Activated CD4-positive, alpha-beta memory T cell treated with anti-CD3 and anti-CD28 coated beads for 36 hours (primary cell): ENCODE data around the gene MAP3K6. TPM values are rescaled to one million over a fixed set of nuclear protein-coding genes. Genes with fewer than 3 reads are reported as not detected.
"Not testable (repeated sequence)": the region's sequence is repeated elsewhere in the genome, so short reads cannot be mapped to it uniquely, and the experiment has no call there.

Source experiments
- CTCF ChIA-PET: fragments of 350-600 bp; sonication (Branson Sonifier 250); formaldehyde crosslinking; loops from one replicate; lab custom pipeline; 2021; ENCODE audit warnings: antibody characterized with exemption, inconsistent platforms; lab: Charles Lee
- POLR2A ChIA-PET: fragments of 350-600 bp; sonication (Branson Sonifier 250); formaldehyde crosslinking; loops from one replicate; lab custom pipeline; 2021; ENCODE audit warnings: antibody characterized with exemption; lab: Charles Lee
- DNase-seq: peaks from one replicate; pipeline ENCODE4 v3.0.0-alpha.2; 2020
- H3K27ac Mint-ChIP-seq: one replicate; pipeline ENCODE4 v1.8.0; 2021; ENCODE audit warnings: mixed read lengths
- H3K27me3 Mint-ChIP-seq: one replicate; pipeline ENCODE4 v1.8.0; 2021; ENCODE audit warnings: mixed read lengths
- H3K36me3 Mint-ChIP-seq: one replicate; pipeline ENCODE4 v1.8.0; 2021; ENCODE audit warnings: mixed read lengths
- H3K4me1 Mint-ChIP-seq: one replicate; pipeline ENCODE4 v1.8.0; 2021; ENCODE audit warnings: low read depth, mixed read lengths
- H3K4me3 Mint-ChIP-seq: one replicate; pipeline ENCODE4 v1.8.0; 2021; ENCODE audit warnings: mild to moderate bottlenecking, mixed read lengths
- H3K9me3 Mint-ChIP-seq: one replicate; pipeline ENCODE4 v1.8.0; 2021; ENCODE audit warnings: mixed read lengths
- intact Hi-C: fragments of 100-400 bp; cut with micrococcal nuclease; formaldehyde crosslinking; loops from one replicate; pipeline ENCODE4 v1.15.1; 2023
- total RNA-seq, 2 experiments: library from RNA; stranded (reverse); gene quantifications; one replicate each; pipeline ENCODE4 v1.2.3, GENCODE V29; 2021

MAP3K6 gene
- 1 to 10 TPM; 8.2 to 9.7 TPM for total RNA-seq

DNA sequence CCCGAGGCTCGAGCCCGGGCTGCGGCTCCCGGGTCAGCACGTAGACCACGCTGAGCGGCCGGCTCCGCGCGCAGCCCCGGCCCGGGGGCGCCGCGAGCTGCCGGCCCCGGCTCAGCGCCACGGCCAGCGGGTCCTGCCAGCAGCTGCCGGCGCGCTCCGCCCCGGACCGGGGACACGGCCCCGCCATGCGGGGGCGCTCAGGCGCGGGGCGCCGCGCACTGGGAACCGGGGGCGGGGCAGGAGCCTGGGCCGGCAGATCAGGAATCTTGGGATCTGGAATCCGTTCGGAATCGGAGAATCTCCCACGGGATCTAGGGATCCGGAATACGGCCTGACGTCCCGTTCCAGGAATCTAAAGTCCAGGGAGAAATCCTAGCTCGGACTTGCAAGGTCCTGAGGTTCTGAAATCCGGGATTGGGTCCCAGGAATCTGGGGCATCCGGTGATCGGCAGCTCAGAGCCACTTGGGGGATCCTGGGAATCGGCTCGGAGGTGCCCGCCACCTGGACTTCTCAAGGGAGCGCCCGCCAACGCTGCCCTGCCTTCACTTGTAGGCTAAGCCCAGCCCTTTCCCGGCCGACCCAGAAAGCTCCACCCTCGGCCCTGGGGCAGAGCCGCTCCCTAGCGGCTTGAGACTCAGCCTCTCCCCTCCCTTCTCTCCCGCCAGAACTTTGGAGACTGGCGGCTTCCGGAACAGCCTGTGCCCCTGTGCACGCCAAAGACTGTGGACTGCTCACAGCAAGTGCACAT, at the start of gene MAP3K6:
MAP3K6 (minus strand) TSS at position 551 of the 749 bp plus-strand sequence; CDS start at position 187, 364 bp downstream.
- intact Hi-C loops: no loop called here
- no peaks in the 10 kb centered on the region for H3K36me3 Mint-ChIP-seq
- CTCF ChIA-PET: interaction anchor here (0.7 to 2.5 kb wide), 24 partner anchors 8 to 321 kb away, joined by 3 to 53 read pairs (median 4); partner anchors contain the start of genes AHDC1, CD164L2, FCN3 and SYTL1
- no peaks in the 10 kb centered on the region for H3K9me3 Mint-ChIP-seq
- H3K4me3 Mint-ChIP-seq: peak within 1 kb of the TSS; percentile 85
- H3K4me1 Mint-ChIP-seq: peaks cover 18% of the 10 kb centered on the region
- peak within 1 kb of the TSS; percentile 66 for H3K27ac Mint-ChIP-seq
- POLR2A ChIA-PET: interaction anchor here (0.5 to 2.5 kb wide), 4 partner anchors 10 to 104 kb away, joined by 4 to 11 read pairs (median 5); partner anchors contain the start of gene SYTL1
- peak; percentile 77 for DNase-seq
- H3K27me3 Mint-ChIP-seq: no peaks in the 10 kb centered on the region

DNA sequence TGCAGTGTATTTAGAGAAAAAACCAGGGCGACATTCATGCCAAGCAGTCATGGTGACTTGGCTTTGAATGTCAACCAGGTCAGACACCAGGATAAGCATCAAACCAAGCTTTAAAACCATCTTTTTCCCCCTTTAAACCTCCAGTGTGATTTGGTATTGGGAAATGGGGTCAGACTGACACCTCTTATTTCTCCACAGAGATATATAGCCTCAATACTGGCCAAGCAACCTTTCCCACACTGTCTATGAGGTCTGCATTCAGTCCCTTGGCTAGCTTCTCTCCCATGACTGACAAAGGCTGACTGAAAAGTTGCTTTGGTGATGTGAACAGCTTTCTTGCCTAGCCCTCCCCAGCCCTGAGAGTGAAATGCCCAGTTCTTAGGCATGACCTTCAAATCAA, 47.3 kb upstream of the MAP3K6 start:
- Mint-ChIP-seq H3K27me3 (no peaks in the 10 kb centered on the region), H3K27ac (no peak overlapping the region), H3K4me3 (no peak overlapping the region), H3K4me1 (peaks cover 26% of the 10 kb centered on the region), H3K9me3 (no peaks in the 10 kb centered on the region), H3K36me3 (peaks cover 57% of the 10 kb centered on the region)
- ChIA-PET CTCF (interaction anchor here (0.8 to 3.0 kb wide), 7 partner anchors 24 to 249 kb away, joined by 3 to 57 read pairs (median 4); partner anchors contain the start of gene AHDC1), POLR2A (no interaction called here)
- intact Hi-C loops: no loop called here
- DNase-seq: no peak

DNA sequence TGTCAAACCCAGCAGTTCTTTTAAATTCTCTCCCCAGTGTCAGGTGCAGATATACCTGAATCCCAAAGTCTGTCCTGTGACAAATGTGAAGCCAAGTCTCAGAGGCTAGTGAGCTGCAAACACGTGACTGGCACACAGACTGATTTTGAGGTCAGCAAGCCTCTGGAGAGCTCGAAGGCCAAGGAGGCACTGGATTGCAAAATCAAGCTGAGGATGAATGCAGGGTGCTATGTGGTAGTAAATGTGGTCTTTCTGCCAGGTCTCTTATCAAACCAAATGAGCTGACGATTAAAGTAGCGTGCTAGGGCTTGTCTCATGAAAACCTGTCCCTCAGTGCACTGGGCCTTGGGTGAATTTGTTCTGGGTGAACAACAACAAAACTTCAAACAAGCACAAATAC, 46.2 kb upstream of the MAP3K6 start:
- H3K9me3 Mint-ChIP-seq: no peaks in the 10 kb centered on the region
- no peak overlapping the region for H3K4me3 Mint-ChIP-seq

DNA sequence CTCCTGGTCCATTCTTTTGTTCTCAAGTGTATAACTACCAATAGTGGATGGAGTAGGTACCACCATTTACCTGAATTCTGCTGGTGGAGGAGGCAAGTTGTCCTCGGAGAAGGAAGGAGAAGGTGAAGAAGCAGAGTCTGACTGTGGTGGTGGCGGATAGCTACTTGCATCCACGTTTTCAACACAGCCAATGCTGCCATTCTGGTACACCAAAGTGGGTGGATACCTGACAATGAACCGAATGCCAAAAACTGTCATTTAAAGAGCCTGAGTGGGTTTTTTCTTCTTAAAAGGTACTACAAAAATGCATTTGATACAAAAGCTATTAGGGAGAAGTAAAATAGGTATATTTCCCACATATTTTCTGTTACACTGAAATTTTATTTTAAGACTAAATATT, 45.7 kb upstream of the MAP3K6 start:
- H3K27me3 Mint-ChIP-seq: no peaks in the 10 kb centered on the region
- H3K4me1 Mint-ChIP-seq: peaks cover 12% of the 10 kb centered on the region
- H3K36me3 Mint-ChIP-seq: peaks cover 56% of the 10 kb centered on the region
- no peaks in the 10 kb centered on the region for H3K9me3 Mint-ChIP-seq
- CTCF ChIA-PET: interaction anchor here (0.9 to 3.0 kb wide), 6 partner anchors 17 to 479 kb away, joined by 3 to 9 read pairs (median 4); no protein-coding TSS in a partner anchor
- intact Hi-C loops: no loop called here
- DNase-seq: no peak
- no peak overlapping the region for H3K27ac Mint-ChIP-seq
- H3K4me3 Mint-ChIP-seq: no peak overlapping the region
- POLR2A ChIA-PET: no interaction called here

More for the DNA sequence above, 46.2 kb upstream of the MAP3K6 start:
- DNase-seq: no peak
- POLR2A ChIA-PET: no interaction called here
- CTCF ChIA-PET: interaction anchor here (0.9 to 3.0 kb wide), 5 partner anchors 112 to 478 kb away, joined by 3 to 9 read pairs (median 4); no protein-coding TSS in a partner anchor
- intact Hi-C loops: no loop called here
- H3K4me1 Mint-ChIP-seq: peaks cover 15% of the 10 kb centered on the region
- no peaks in the 10 kb centered on the region for H3K27me3 Mint-ChIP-seq
- H3K27ac Mint-ChIP-seq: no peak overlapping the region
- H3K36me3 Mint-ChIP-seq: peaks cover 55% of the 10 kb centered on the region

- DNase-seq: no peak
- Mint-ChIP-seq H3K36me3 (peaks cover 42% of the 10 kb centered on the region), H3K27me3 (no peaks in the 10 kb centered on the region), H3K4me1 (no peaks in the 10 kb centered on the region), H3K4me3 (no peak overlapping the region), H3K27ac (peak overlapping the region; percentile 53), H3K9me3 (no peaks in the 10 kb centered on the region)
- CTCF ChIA-PET: interaction anchor here (1.0 to 1.4 kb wide), 3 partner anchors 15 to 146 kb away, joined by 3 read pairs; no protein-coding TSS in a partner anchor
- POLR2A ChIA-PET: no interaction called here
- intact Hi-C loops: no loop called here
These were observed 43.9 kb upstream of the MAP3K6 start for GRCh38 chr1:27410709-27411108.

GRCh38 chr1:27409669-27410068, 42.9 kb upstream of the MAP3K6 start:
- Mint-ChIP-seq H3K27ac (no peak overlapping the region), H3K9me3 (no peaks in the 10 kb centered on the region), H3K4me3 (no peak overlapping the region), H3K27me3 (no peaks in the 10 kb centered on the region), H3K4me1 (no peaks in the 10 kb centered on the region), H3K36me3 (peaks cover 32% of the 10 kb centered on the region)
- intact Hi-C loops: no loop called here
- CTCF ChIA-PET: interaction anchor here (0.7 to 1.0 kb wide), 2 partner anchors 14 to 77 kb away, joined by 3 read pairs; no protein-coding TSS in a partner anchor
- POLR2A ChIA-PET: no interaction called here
- DNase-seq: no peak

DNA sequence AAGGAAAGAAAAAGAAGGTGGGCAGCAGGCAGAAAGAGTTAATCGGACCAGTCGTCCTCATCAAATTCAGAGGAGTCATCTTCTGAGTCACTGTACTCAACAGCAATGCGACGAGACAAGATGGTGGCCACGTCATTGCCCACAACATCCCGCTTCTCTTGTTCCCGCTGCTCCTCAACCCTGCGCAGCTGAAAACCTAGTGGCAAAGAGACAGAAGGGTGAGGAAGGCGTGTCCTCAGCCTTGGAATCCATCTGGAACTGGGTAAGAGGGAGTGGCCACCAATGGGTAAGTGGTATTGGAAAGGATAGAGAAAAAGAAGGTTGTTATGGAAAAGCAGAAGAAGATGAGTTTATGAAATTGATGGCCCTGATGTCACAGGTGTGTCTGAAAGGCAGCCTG, 41.4 kb upstream of the MAP3K6 start:
- CTCF ChIA-PET: no interaction called here
- intact Hi-C loops: no loop called here

GRCh38 chr1:27406791-27407190, 40.0 kb upstream of the MAP3K6 start:
- peaks cover 17% of the 10 kb centered on the region for H3K36me3 Mint-ChIP-seq
- H3K9me3 Mint-ChIP-seq, intact Hi-C loops, H3K27me3 Mint-ChIP-seq, POLR2A ChIA-PET, H3K4me1 Mint-ChIP-seq, H3K4me3 Mint-ChIP-seq, DNase-seq: not testable (repeated sequence)
- CTCF ChIA-PET: interaction anchor here (1.5 kb wide), 1 partner anchor 106 kb away, joined by 3 read pairs; no protein-coding TSS in a partner anchor
- peak overlapping the region; percentile 46 for H3K27ac Mint-ChIP-seq

More for the DNA sequence above, 41.4 kb upstream of the MAP3K6 start:
- no peaks in the 10 kb centered on the region for H3K27me3 Mint-ChIP-seq
- no peaks in the 10 kb centered on the region for H3K9me3 Mint-ChIP-seq
- H3K27ac Mint-ChIP-seq: no peak overlapping the region
- peaks cover 24% of the 10 kb centered on the region for H3K36me3 Mint-ChIP-seq
- no peak overlapping the region for H3K4me3 Mint-ChIP-seq
- POLR2A ChIA-PET: no interaction called here
- DNase-seq: no peak
- H3K4me1 Mint-ChIP-seq: peaks cover 3% of the 10 kb centered on the region

DNA sequence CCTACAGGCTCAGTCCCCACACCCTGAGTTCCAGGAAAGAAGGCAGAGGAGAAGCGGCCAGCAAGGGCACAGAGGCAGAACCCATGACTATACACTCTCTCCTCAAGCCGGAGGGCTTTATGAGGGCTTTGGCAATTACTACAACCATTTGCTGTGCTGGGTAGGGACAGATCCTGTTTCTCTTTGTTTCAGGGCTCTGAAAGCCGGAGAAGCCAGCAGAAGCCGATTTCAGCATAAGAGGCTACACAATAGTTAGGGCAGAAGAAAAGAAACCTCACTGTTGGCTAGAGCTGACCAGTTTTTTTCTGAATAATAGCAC, 39.6 kb upstream of the MAP3K6 start:
- no peak overlapping the region for H3K27ac Mint-ChIP-seq
- H3K4me3 Mint-ChIP-seq: no peak overlapping the region
- ChIA-PET POLR2A (no interaction called here), CTCF (interaction anchor here (1.5 kb wide), 1 partner anchor 106 kb away, joined by 3 read pairs; no protein-coding TSS in a partner anchor)
- no peaks in the 10 kb centered on the region for H3K27me3 Mint-ChIP-seq
- H3K4me1 Mint-ChIP-seq: peaks cover 7% of the 10 kb centered on the region
- intact Hi-C loops: no loop called here
- no peak for DNase-seq
- H3K36me3 Mint-ChIP-seq: peaks cover 16% of the 10 kb centered on the region
- no peaks in the 10 kb centered on the region for H3K9me3 Mint-ChIP-seq

- H3K27ac Mint-ChIP-seq, POLR2A ChIA-PET, DNase-seq, H3K27me3 Mint-ChIP-seq, H3K9me3 Mint-ChIP-seq, H3K4me3 Mint-ChIP-seq, intact Hi-C loops, H3K4me1 Mint-ChIP-seq: not testable (repeated sequence)
- CTCF ChIA-PET: interaction anchor here (0.7 to 1.5 kb wide), 4 partner anchors 10 to 201 kb away, joined by 3 to 4 read pairs (median 3); no protein-coding TSS in a partner anchor
- peaks cover 10% of the 10 kb centered on the region for H3K36me3 Mint-ChIP-seq
These were observed 39.0 kb upstream of the MAP3K6 start for GRCh38 chr1:27405598-27406361.

DNA sequence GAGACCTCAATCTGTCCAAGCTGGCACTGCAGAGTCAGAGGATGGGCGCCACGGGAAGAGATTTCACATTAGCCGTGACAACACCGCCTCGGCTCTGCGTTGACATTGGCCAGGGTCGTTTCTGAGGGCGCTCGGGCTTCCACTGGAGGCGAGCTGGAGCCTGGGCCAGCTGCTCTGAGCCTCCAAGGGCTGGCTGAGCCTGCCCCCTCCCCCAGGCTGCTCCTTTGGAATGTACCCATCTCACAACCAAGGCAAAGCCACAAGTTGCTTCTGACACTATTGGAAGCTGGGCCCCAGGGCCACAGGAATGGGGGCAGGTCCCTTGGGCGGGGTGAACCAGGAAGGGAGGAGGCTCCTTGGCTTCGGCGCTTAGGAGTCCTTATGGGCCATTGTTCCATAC, 38.3 kb upstream of the MAP3K6 start:
- Mint-ChIP-seq H3K27me3 (no peaks in the 10 kb centered on the region), H3K9me3 (no peaks in the 10 kb centered on the region), H3K4me1 (peaks cover 7% of the 10 kb centered on the region), H3K27ac (no peak overlapping the region), H3K36me3 (peaks cover 8% of the 10 kb centered on the region), H3K4me3 (no peak overlapping the region)
- ChIA-PET CTCF (interaction anchor here (0.7 to 1.2 kb wide), 3 partner anchors 9 to 202 kb away, joined by 3 to 4 read pairs (median 3); no protein-coding TSS in a partner anchor), POLR2A (no interaction called here)
- intact Hi-C loops: no loop called here
- no peak for DNase-seq
